Measurements from ENCODE around the gene CIAO2B.

Gene CIAO2B

DNA sequence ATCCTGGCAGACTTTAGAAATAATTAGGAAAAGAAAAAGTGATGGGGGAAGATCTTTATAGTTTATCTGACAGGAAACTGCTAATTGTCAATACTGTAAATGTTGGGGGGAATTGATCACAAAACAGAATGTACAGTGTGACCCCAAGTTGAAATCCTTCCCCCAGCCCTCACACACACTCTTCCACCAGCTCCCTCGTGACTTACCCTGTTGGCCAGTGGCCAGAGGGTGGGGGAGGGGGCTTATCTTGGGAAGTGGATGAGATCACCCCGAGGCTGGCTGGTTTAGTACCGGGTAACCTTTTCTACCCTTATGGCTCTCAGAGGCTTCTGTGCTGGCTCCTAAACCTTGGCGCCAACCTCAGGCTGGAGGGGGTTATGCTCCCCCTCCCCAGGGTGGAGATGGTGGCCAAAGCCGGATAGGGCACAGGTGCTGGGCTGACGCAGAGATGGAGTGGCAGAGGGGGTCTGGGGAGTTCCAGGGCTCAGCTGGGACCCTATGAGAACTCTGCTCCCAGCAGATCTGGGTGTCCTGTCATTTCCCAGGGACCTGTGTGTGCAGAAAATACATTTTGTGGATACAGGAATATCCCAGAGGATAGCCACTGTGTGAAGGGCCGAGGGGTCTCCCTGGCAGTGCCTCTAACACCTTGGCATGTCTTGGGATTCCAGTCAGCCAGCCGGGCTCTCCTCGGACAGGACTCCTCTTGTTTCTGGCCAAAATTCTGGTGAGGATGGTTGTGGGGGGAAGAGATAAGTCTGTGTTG, 34.1 kb downstream of the CIAO2B start:
- Histone ChIP-seq H3K27ac (ENCODE audit: low read depth, low read length, poor library complexity, severe bottlenecking) (no peak overlapping the region), H3K4me1 (ENCODE audit: insufficient read depth, low read length, severe bottlenecking) (no peaks in the 10 kb centered on the region), H3K4me3 (ENCODE audit: low read depth, low read length, poor library complexity, severe bottlenecking) (no peak overlapping the region), H3K27me3 (ENCODE audit: insufficient read depth, low read length) (peaks cover 3% of the 10 kb centered on the region; the same call in 1 of the 2 replicates), H3F3A (ENCODE audit: insufficient read depth, low read length) (no peaks in the 10 kb centered on the region), H3K79me2 (ENCODE audit: insufficient read depth, low read length) (no peaks in the 10 kb centered on the region), H2AFZ (ENCODE audit: low read length) (no peak overlapping the region), H3K9me2 (ENCODE audit: low read depth, low read length) (no peaks in the 10 kb centered on the region), H3K9ac (ENCODE audit: low read length) (no peak overlapping the region), H3K36me3 (ENCODE audit: insufficient read depth, low read length) (no peaks in the 10 kb centered on the region), H3K4me2 (ENCODE audit: low read length) (no peak overlapping the region), H4K20me1 (ENCODE audit: insufficient read depth, low read length) (no peaks in the 10 kb centered on the region), H3K9me3 (ENCODE audit: low read length) (no peaks in the 10 kb centered on the region)
- TF ChIP-seq, protein P1, sequence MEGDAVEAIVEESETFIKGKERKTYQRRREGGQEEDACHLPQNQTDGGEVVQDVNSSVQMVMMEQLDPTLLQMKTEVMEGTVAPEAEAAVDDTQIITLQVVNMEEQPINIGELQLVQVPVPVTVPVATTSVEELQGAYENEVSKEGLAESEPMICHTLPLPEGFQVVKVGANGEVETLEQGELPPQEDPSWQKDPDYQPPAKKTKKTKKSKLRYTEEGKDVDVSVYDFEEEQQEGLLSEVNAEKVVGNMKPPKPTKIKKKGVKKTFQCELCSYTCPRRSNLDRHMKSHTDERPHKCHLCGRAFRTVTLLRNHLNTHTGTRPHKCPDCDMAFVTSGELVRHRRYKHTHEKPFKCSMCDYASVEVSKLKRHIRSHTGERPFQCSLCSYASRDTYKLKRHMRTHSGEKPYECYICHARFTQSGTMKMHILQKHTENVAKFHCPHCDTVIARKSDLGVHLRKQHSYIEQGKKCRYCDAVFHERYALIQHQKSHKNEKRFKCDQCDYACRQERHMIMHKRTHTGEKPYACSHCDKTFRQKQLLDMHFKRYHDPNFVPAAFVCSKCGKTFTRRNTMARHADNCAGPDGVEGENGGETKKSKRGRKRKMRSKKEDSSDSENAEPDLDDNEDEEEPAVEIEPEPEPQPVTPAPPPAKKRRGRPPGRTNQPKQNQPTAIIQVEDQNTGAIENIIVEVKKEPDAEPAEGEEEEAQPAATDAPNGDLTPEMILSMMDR (IDR thresholded peaks at IDR 0.05; ENCODE audit: low read length) = no peak
- no peak for TF ChIP-seq EZH2 (IDR thresholded peaks at IDR 0.05; ENCODE audit: borderline replicate concordance, low read length)

DNA sequence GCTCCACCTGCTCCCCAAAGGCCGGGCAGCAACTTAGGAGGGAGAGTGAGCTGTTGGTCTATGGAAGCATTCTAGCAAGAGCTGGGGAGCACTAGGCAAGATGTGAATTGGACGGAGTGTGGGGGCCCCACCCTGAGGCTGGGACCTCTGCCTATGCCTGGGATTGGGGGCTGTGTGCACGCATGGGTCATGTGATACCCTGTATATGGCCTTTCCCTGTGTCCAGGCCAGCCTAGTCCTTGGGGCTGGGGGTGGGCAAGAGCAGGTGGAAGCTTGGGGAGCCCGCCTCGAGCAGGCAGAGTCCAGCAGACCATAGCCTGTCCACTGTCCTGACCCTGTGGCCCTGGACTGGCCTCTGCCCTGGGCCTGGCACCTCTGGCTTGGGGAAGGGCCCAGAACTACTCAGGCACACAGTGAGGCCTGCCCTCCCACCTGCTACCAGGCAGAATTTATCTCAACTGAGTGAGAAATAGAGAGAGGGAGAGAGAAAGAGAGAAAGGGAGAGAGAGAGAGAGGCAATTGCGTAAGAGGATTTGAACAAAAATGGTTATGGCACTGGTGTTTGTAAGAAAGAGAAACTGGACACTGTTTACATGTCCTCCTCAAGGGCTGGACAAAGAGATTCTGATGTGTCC, 34.8 kb downstream of the CIAO2B start:
- Histone ChIP-seq H2AFZ (ENCODE audit: low read length) (no peak overlapping the region), H3K36me3 (ENCODE audit: insufficient read depth, low read length) (no peaks in the 10 kb centered on the region), H3K4me2 (ENCODE audit: low read length) (no peak overlapping the region), H3K4me3 (ENCODE audit: low read depth, low read length, poor library complexity, severe bottlenecking) (no peak overlapping the region), H3K79me2 (ENCODE audit: insufficient read depth, low read length) (no peaks in the 10 kb centered on the region), H4K20me1 (ENCODE audit: insufficient read depth, low read length) (no peaks in the 10 kb centered on the region), H3K9me3 (ENCODE audit: low read length) (no peaks in the 10 kb centered on the region), H3K27me3 (ENCODE audit: insufficient read depth, low read length) (peaks cover 3% of the 10 kb centered on the region; the same call in 1 of the 2 replicates), H3F3A (ENCODE audit: insufficient read depth, low read length) (no peaks in the 10 kb centered on the region), H3K4me1 (ENCODE audit: insufficient read depth, low read length, severe bottlenecking) (no peaks in the 10 kb centered on the region), H3K9me2 (ENCODE audit: low read depth, low read length) (no peaks in the 10 kb centered on the region), H3K9ac (ENCODE audit: low read length) (no peak overlapping the region), H3K27ac (ENCODE audit: low read depth, low read length, poor library complexity, severe bottlenecking) (no peak overlapping the region)
- TF ChIP-seq, protein P1 (IDR thresholded peaks at IDR 0.05; ENCODE audit: low read length) = no peak
- TF ChIP-seq EZH2 (IDR thresholded peaks at IDR 0.05; ENCODE audit: borderline replicate concordance, low read length) = no peak

DNA sequence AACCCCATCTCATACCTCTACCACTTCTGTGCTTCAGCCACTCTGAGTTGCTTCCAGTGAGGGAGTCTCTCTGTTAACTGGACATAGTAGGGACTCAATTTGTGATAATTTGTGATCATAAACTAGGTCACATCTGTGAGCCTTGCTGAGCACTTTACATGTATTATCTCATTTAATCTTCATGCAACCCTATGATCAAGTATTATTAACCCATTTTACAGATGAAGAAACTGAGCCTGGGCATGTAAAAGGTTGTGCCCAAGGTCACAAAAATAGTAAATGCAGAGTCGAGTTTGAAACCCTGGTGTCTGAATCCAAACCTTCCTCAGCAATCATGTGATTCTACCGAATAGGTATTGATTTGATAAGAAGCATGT, 35.3 kb downstream of the CIAO2B start:
- no peaks in the 10 kb centered on the region for H3K9me2 ChIP-seq (ENCODE audit: low read depth, low read length)
- no peak overlapping the region for H3K4me3 ChIP-seq (ENCODE audit: low read depth, low read length, poor library complexity, severe bottlenecking)
- no peaks in the 10 kb centered on the region for H3F3A ChIP-seq (ENCODE audit: insufficient read depth, low read length)
- no peaks in the 10 kb centered on the region for H4K20me1 ChIP-seq (ENCODE audit: insufficient read depth, low read length)
- H3K27ac ChIP-seq (ENCODE audit: low read depth, low read length, poor library complexity, severe bottlenecking) = no peak overlapping the region
- no peak overlapping the region for H3K9ac ChIP-seq (ENCODE audit: low read length)
- no peaks in the 10 kb centered on the region for H3K4me1 ChIP-seq (ENCODE audit: insufficient read depth, low read length, severe bottlenecking)
- no peaks in the 10 kb centered on the region for H3K79me2 ChIP-seq (ENCODE audit: insufficient read depth, low read length)
- H3K9me3 ChIP-seq (ENCODE audit: low read length) = no peaks in the 10 kb centered on the region
- H2AFZ ChIP-seq (ENCODE audit: low read length) = no peak overlapping the region
- peaks cover 3% of the 10 kb centered on the region; the same call in 1 of the 2 replicates for H3K27me3 ChIP-seq (ENCODE audit: insufficient read depth, low read length)
- H3K36me3 ChIP-seq (ENCODE audit: insufficient read depth, low read length) = no peaks in the 10 kb centered on the region
- TF ChIP-seq, protein P1 (IDR thresholded peaks at IDR 0.05; ENCODE audit: low read length) = no peak
- TF ChIP-seq EZH2 (IDR thresholded peaks at IDR 0.05; ENCODE audit: borderline replicate concordance, low read length) = no peak
- no peak overlapping the region for H3K4me2 ChIP-seq (ENCODE audit: low read length)

Measured in OCI-LY1 (cell line).